Naive thymus-derived CD8-positive, alpha-beta T cell (primary cell): ENCODE data around the gene SLC1A2. TPM values are rescaled to one million over a fixed set of nuclear protein-coding genes. Genes with fewer than 3 reads are reported as not detected.

Experiments used
- ATAC-seq, 2 donors: fragments of 150-1000 bp; cut with Tn5 transposase in 1 of 2; sonication (Bioruptor Pico), chemical (Tn5 transposase) in 1 of 2; 1 replicate in 1 of 2; 2 replicates in 1 of 2; pipeline ENCODE4 v1.10.0; 2021; ENCODE audit warnings: mild to moderate bottlenecking in 2 of 2, moderate library complexity in 2 of 2
- POLR2A ChIA-PET: fragments of 350-600 bp; sonication (Branson Sonifier 250); formaldehyde crosslinking; loops from one replicate; lab custom pipeline; 2021; ENCODE audit warnings: antibody characterized with exemption; lab: Charles Lee
- DNase-seq, 10 donors: peaks; one replicate each; pipeline versions ENCODE4 v3.0.0 to v3.0.0-alpha.2; 2020 to 2022
- H3K27ac Mint-ChIP-seq, 10 donors: one replicate each; pipeline ENCODE4 v1.8.0; 2020 to 2022; ENCODE audit warnings: mild to moderate bottlenecking in 10 of 10, mixed read lengths in 10 of 10, moderate library complexity in 4 of 10, inconsistent platforms in 1 of 10
- H3K27me3 Mint-ChIP-seq, 5 donors: one replicate each; pipeline ENCODE4 v1.8.0; 2021 to 2022; ENCODE audit warnings: mixed read lengths in 5 of 5
- H3K36me3 Mint-ChIP-seq, 3 donors: one replicate each; pipeline ENCODE4 v1.8.0; 2020 to 2022; ENCODE audit warnings: mixed read lengths in 3 of 3, mild to moderate bottlenecking in 2 of 3, inconsistent platforms in 1 of 3
- H3K4me1 Mint-ChIP-seq, 4 donors: one replicate each; pipeline ENCODE4 v1.8.0; 2021 to 2022; ENCODE audit warnings: mixed read lengths in 4 of 4
- H3K4me3 Mint-ChIP-seq, 10 donors: one replicate each; pipeline ENCODE4 v1.8.0; 2020 to 2022; ENCODE audit warnings: mild to moderate bottlenecking in 10 of 10, mixed read lengths in 10 of 10, moderate library complexity in 6 of 10, inconsistent platforms in 1 of 10
- H3K9me3 Mint-ChIP-seq, 9 donors: one replicate each; pipeline ENCODE4 v1.8.0; 2020 to 2022; ENCODE audit warnings: mixed read lengths in 9 of 9, mild to moderate bottlenecking in 3 of 9, inconsistent platforms in 1 of 9, moderate library complexity in 1 of 9
- polyA plus RNA-seq, 3 donors: library from polyadenylated mRNA; unstranded; fragments of 300-500 nt; fragmentation: Illumina TruSeq; gene quantifications; one replicate each; pipeline ENCODE4 v1.2.3, GENCODE V29; 2021
- total RNA-seq, 8 experiments: library from RNA in 2 of 8; stranded (reverse) in 2 of 8; gene quantifications; one replicate each; pipeline ENCODE4 v1.2.3 and lab custom pipeline; 2021 to 2026

SLC1A2 gene
- total and polyA plus RNA-seq, 5 experiments from 2014 or later = 0.07 to 0.44 TPM; not detected in 3

- POLR2A ChIA-PET = interaction anchor here (0.7 to 1.2 kb wide), 2 partner anchors 8 to 74 kb away, joined by 3 to 4 read pairs; no protein-coding TSS in a partner anchor
- peaks cover 0 to 9% (median 5%) of the 10 kb centered on the region in 3 donors for H3K36me3 Mint-ChIP-seq
- peaks cover 51 to 87% (median 80%) of the 10 kb centered on the region in 4 donors for H3K4me1 Mint-ChIP-seq
- H3K27me3 Mint-ChIP-seq = no peaks in the 10 kb centered on the region
- DNase-seq (no peak), ATAC-seq (no peak)
- peaks cover 0 to 9% (median 4%) of the 10 kb centered on the region in 9 donors for H3K9me3 Mint-ChIP-seq
- peak overlapping the region in 7 of 10 donors; percentile 5 to 69 (median 39) for H3K27ac Mint-ChIP-seq
- H3K4me3 Mint-ChIP-seq = no peak overlapping the region
These were observed 179.8 kb downstream of the SLC1A2 start for GRCh38 chr11:35239471-35240075.

- DNase-seq (no peak), ATAC-seq (no peak)
- Mint-ChIP-seq H3K9me3 (peaks cover 3 to 16% (median 10%) of the 10 kb centered on the region in 9 donors), H3K27me3 (no peaks in the 10 kb centered on the region), H3K36me3 (peaks cover 1 to 16% (median 12%) of the 10 kb centered on the region in 3 donors), H3K27ac (peak overlapping the region in 5 of 10 donors; percentile 14 to 92 (median 68)), H3K4me3 (no peak overlapping the region), H3K4me1 (peaks cover 55 to 87% (median 80%) of the 10 kb centered on the region in 4 donors)
- POLR2A ChIA-PET = interaction anchor here (0.7 to 1.2 kb wide), 2 partner anchors 8 to 73 kb away, joined by 3 to 4 read pairs; no protein-coding TSS in a partner anchor
These were observed 180.5 kb downstream of the SLC1A2 start for GRCh38 chr11:35238882-35239281.

GRCh38 chr11:35237860-35238715 is 181.3 kb downstream of the SLC1A2 start:
- DNase-seq (peak in 8 of 10 donors; percentile 36 to 80 (median 50)), ATAC-seq (no peak)
- Mint-ChIP-seq H3K4me1 (peaks cover 55 to 85% (median 79%) of the 10 kb centered on the region in 4 donors), H3K36me3 (peaks cover 2 to 22% (median 14%) of the 10 kb centered on the region in 3 donors), H3K27me3 (no peaks in the 10 kb centered on the region), H3K4me3 (peak overlapping the region in 4 of 10 donors; percentile 5 to 76 (median 42)), H3K27ac (peak overlapping the region in 9 of 10 donors; percentile 28 to 92 (median 86)), H3K9me3 (peaks cover 3 to 24% (median 15%) of the 10 kb centered on the region in 9 donors)
- POLR2A ChIA-PET = interaction anchor here (0.6 to 5.9 kb wide), 9 partner anchors 7 to 249 kb away, joined by 3 to 46 read pairs (median 4); partner anchors contain the start of gene CD44

GRCh38 chr11:35237351-35237750 is 182.0 kb downstream of the SLC1A2 start:
- Mint-ChIP-seq H3K9me3 (peaks cover 6 to 30% (median 19%) of the 10 kb centered on the region in 9 donors), H3K4me3 (peak overlapping the region in 1 of 10 donors; percentile 24)

GRCh38 chr11:35236667-35237003 is 182.7 kb downstream of the SLC1A2 start:
- H3K4me3 Mint-ChIP-seq = peak overlapping the region in 7 of 10 donors; percentile 19 to 69 (median 58)
- peaks cover 6 to 35% (median 21%) of the 10 kb centered on the region in 9 donors for H3K9me3 Mint-ChIP-seq
- H3K27ac Mint-ChIP-seq = peak overlapping the region in 8 of 10 donors; percentile 52 to 90 (median 76)
- peaks cover 45 to 80% (median 74%) of the 10 kb centered on the region in 4 donors for H3K4me1 Mint-ChIP-seq
- H3K36me3 Mint-ChIP-seq = peaks cover 15 to 30% (median 26%) of the 10 kb centered on the region in 3 donors
- no peak for ATAC-seq
- DNase-seq = no peak
- H3K27me3 Mint-ChIP-seq = no peaks in the 10 kb centered on the region
- POLR2A ChIA-PET = interaction anchor here (1.3 to 5.9 kb wide), 8 partner anchors 8 to 191 kb away, joined by 3 to 46 read pairs (median 6); partner anchors contain the start of gene CD44

More at GRCh38 chr11:35237351-35237750, 182.0 kb downstream of the SLC1A2 start:
- peaks cover 8 to 25% (median 20%) of the 10 kb centered on the region in 3 donors for H3K36me3 Mint-ChIP-seq
- POLR2A ChIA-PET = interaction anchor here (0.6 to 5.9 kb wide), 8 partner anchors 7 to 249 kb away, joined by 3 to 46 read pairs (median 4); partner anchors contain the start of gene CD44
- H3K4me1 Mint-ChIP-seq = peaks cover 48 to 82% (median 77%) of the 10 kb centered on the region in 4 donors
- no peak for DNase-seq
- H3K27me3 Mint-ChIP-seq = no peaks in the 10 kb centered on the region
- no peak for ATAC-seq
- peak overlapping the region in 9 of 10 donors; percentile 22 to 90 (median 75) for H3K27ac Mint-ChIP-seq

GRCh38 chr11:35235936-35236666 is 183.3 kb downstream of the SLC1A2 start:
- POLR2A ChIA-PET = interaction anchor here (0.5 to 5.9 kb wide), 8 partner anchors 9 to 1176 kb away, joined by 3 to 46 read pairs (median 6); partner anchors contain the start of gene CD44
- Mint-ChIP-seq H3K27ac (peak overlapping the region; percentile 52 to 90 (median 76)), H3K27me3 (no peaks in the 10 kb centered on the region), H3K9me3 (peaks cover 6 to 40% (median 21%) of the 10 kb centered on the region in 9 donors), H3K36me3 (peaks cover 21 to 35% (median 31%) of the 10 kb centered on the region in 3 donors), H3K4me1 (peaks cover 42 to 77% (median 72%) of the 10 kb centered on the region in 4 donors), H3K4me3 (peak overlapping the region in 9 of 10 donors; percentile 19 to 81 (median 60))
- ATAC-seq (peak; percentile 75 to 87), DNase-seq (peak in 9 of 10 donors; percentile 39 to 85 (median 60))

GRCh38 chr11:35235498-35235897 is 183.9 kb downstream of the SLC1A2 start:
- peaks cover 43 to 78% (median 71%) of the 10 kb centered on the region in 4 donors for H3K4me1 Mint-ChIP-seq
- H3K4me3 Mint-ChIP-seq = peak overlapping the region in 7 of 10 donors; percentile 19 to 81 (median 60)
- H3K27ac Mint-ChIP-seq = peak overlapping the region; percentile 52 to 90 (median 76)
- no peaks in the 10 kb centered on the region for H3K27me3 Mint-ChIP-seq
- H3K36me3 Mint-ChIP-seq = peaks cover 27 to 40% (median 37%) of the 10 kb centered on the region in 3 donors
- DNase-seq = no peak
- H3K9me3 Mint-ChIP-seq = peaks cover 6 to 42% (median 21%) of the 10 kb centered on the region in 9 donors
- ATAC-seq = peak in 1 of 2 donors; percentile 4
- POLR2A ChIA-PET = interaction anchor here (0.5 to 5.9 kb wide), 8 partner anchors 9 to 1176 kb away, joined by 3 to 46 read pairs (median 6); partner anchors contain the start of gene CD44

- Mint-ChIP-seq H3K9me3 (peaks cover 6 to 42% (median 21%) of the 10 kb centered on the region in 9 donors), H3K27me3 (no peaks in the 10 kb centered on the region), H3K27ac (peak overlapping the region in 9 of 10 donors; percentile 52 to 90 (median 76)), H3K4me1 (peaks cover 42 to 82% (median 70%) of the 10 kb centered on the region in 4 donors), H3K36me3 (peaks cover 30 to 42% (median 41%) of the 10 kb centered on the region in 3 donors), H3K4me3 (peak overlapping the region in 6 of 10 donors; percentile 1 to 58 (median 24))
- ATAC-seq = no peak
- no peak for DNase-seq
- POLR2A ChIA-PET = interaction anchor here (0.9 to 5.9 kb wide), 7 partner anchors 10 to 96 kb away, joined by 3 to 46 read pairs (median 9); partner anchors contain the start of gene CD44
These were observed 184.2 kb downstream of the SLC1A2 start for GRCh38 chr11:35235157-35235468.

GRCh38 chr11:35234460-35235156 is 184.8 kb downstream of the SLC1A2 start:
- POLR2A ChIA-PET = interaction anchor here (0.9 to 5.9 kb wide), 6 partner anchors 10 to 72 kb away, joined by 3 to 46 read pairs (median 4); no protein-coding TSS in a partner anchor
- H3K36me3 Mint-ChIP-seq = peaks cover 36 to 46% (median 46%) of the 10 kb centered on the region in 3 donors

GRCh38 chr11:35233518-35233917 is 185.8 kb downstream of the SLC1A2 start:
- POLR2A ChIA-PET = interaction anchor here (0.7 to 5.9 kb wide), 3 partner anchors 11 to 153 kb away, joined by 3 to 46 read pairs (median 5); no protein-coding TSS in a partner anchor
- peaks cover 38 to 79% (median 62%) of the 10 kb centered on the region in 4 donors for H3K4me1 Mint-ChIP-seq
- H3K27ac Mint-ChIP-seq = peak overlapping the region; percentile 29 to 88 (median 64)

More at GRCh38 chr11:35234460-35235156, 184.8 kb downstream of the SLC1A2 start:
- H3K27ac Mint-ChIP-seq = peak overlapping the region; percentile 35 to 88 (median 73)
- no peaks in the 10 kb centered on the region for H3K27me3 Mint-ChIP-seq
- DNase-seq (no peak), ATAC-seq (no peak)
- H3K4me3 Mint-ChIP-seq = peak overlapping the region in 2 of 10 donors; percentile 29 to 58
- peaks cover 6 to 42% (median 21%) of the 10 kb centered on the region in 9 donors for H3K9me3 Mint-ChIP-seq
- peaks cover 40 to 84% (median 69%) of the 10 kb centered on the region in 4 donors for H3K4me1 Mint-ChIP-seq

More at GRCh38 chr11:35233518-35233917, 185.8 kb downstream of the SLC1A2 start:
- peaks cover 6 to 42% (median 23%) of the 10 kb centered on the region in 9 donors for H3K9me3 Mint-ChIP-seq
- peak overlapping the region in 2 of 10 donors; percentile 1 to 54 for H3K4me3 Mint-ChIP-seq
- DNase-seq (no peak), ATAC-seq (no peak)
- peaks cover 46 to 57% (median 50%) of the 10 kb centered on the region in 3 donors for H3K36me3 Mint-ChIP-seq
- H3K27me3 Mint-ChIP-seq = no peaks in the 10 kb centered on the region
